GM18907 (cell line): Measurements from ENCODE around the gene OLFM2.
"Not testable (repeated sequence)": the region's sequence is repeated elsewhere in the genome, so short reads cannot be mapped to it uniquely, and the experiment has no call there.

ENCODE experiments used
- ATAC-seq: cut with Tn5 transposase; IDR thresholded peaks from one replicate; pipeline ENCODE4 v1.9.1; 2021; ENCODE audit warnings: mild to moderate bottlenecking, moderate library complexity; ENCODE audit not compliant: unreplicated experiment

The OLFM2 gene

DNA sequence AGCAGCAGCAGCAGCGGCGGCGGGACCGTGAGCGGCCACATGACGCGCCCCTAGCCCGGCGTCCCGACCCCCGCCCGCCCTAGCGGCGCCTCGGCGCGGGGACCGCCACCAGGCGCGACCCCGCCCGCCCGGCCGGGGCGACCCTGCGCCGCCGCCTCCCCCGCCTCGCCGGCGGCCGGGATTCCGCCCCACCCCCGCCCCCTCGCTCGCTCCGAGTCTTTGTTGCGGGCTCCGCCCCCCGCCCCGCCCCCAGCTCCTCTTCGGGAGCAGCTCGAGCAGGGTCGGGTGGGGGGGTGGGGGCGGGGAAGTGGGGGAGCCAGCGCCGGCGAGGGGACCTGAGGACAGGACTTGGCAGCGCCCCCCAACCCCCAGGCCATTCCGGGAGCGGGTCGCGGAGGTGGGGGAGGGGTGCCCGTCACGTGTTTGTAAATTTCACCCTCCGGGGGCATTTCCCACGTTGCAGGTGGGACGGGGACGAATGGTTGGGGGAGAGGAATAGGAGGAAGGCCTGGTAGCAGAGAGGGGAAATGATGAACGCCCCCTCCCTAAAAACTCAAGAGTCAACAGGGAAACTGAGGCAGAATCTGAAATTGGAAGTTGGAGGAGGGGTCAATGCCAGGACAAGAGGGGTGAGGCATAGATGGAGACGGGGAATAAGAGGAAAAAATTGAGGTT lies at the start of gene OLFM2:
TSS of gene OLFM2 (minus strand) at position 190 of the 675 bp plus-strand sequence. CDS start at position 41, 149 bp downstream.
- no peak for ATAC-seq

DNA sequence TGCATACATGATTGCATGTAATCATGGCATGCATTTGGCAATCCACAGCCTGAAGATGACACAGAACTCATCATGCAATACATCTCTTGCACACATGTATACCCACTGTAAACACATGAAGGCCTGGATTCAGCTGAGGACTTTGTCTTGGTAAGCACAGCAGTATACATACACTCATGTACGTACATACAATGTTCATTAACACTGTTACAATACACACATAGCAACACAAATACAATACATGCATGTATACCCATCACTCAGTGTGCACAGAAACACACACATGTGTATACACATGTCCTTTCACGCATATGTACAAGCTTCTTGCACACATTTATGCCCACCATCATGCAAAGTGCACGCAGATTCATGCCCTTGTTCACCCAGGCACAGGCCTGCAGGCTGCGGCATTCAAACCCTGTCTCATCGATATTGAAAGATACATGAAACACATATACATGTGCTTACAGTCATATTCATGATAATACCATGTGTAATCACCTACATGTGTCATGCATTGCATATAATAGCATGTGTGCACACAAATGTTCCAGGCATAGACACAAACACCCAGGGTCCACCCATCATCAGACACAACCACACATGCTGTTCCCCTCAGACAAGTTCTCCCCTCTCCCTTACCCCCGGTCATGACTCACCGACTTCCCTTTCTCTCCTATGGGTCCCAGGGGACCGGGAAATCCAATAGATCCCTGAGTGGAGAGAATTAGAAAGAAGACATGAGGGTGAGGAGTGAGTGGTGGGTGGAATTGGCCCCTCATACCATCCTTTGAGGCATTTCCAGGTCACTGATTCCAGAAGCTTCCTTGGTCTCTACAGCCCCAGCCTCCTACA lies 45.3 kb upstream of the OLFM2 start:
- ATAC-seq: no peak

DNA sequence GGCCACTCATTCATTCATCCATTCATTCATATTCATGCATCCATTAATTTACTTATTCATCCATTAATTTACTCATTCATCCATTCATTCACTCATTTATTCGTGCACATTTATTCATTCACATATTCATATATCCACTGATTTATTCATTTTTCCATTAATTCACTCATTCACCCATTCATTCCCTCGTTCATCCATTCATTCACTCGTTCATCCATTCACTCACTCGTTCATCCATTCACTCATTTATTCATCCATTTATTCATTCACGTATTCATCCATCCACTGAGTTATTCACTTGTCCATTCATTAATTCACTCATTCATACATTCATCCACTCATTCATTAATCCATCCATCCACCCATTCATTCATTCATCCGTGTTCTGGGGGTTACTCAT lies 35.8 kb upstream of the OLFM2 start:
- ATAC-seq: no peak

DNA sequence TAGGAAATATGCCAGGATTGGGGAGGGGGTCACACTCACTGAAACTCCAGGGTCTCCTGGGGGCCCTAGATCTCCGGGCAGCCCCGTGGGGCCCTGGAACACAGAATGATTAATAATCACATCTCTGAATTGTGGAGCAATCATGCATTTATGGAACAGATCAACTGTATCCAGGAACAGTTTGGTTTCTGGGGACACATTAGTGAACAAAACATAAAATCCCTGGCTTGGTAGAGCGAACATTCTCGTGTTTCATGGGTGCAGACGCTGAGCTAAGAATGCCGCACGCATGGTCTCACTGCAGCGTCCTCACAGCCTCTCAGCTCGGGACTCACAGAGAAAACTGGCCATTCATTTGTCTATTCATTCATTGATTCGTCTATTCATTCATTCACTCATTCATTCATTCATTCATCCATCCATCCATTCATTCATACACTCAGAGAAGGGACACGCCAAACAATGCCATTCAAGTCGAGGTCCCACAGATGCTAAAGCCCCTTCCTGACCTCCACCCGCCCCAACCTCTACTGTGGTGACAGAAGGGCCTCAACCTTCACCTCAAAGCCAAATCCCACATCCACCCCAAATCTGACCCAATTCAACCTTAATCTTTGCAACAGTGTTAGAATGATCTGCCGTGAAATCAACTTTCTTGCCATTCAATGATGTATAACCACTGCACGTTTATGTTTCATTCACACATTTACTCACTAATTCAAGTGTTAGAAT lies 35.0 kb upstream of the OLFM2 start:
- no peak for ATAC-seq

DNA sequence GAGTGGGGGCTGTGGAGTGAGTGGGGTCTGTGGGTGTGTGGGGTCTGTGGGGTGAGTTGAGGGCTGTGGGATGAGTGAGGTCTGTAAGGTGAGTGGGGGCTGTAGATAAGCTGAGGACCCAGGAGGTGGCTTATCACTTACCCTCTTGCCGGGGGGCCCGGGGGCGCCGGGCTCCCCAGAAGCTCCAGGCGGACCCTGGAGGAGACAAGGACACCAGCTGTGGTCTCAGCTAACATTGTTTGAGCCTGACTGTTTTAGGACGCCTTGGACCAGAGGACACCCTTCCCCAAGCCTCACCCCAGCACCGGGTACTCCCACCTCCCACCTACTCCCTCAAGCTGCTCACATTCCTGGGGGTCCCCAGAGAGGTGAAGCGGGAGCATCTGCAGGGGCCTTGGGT lies 34.2 kb upstream of the OLFM2 start:
- no peak for ATAC-seq

DNA sequence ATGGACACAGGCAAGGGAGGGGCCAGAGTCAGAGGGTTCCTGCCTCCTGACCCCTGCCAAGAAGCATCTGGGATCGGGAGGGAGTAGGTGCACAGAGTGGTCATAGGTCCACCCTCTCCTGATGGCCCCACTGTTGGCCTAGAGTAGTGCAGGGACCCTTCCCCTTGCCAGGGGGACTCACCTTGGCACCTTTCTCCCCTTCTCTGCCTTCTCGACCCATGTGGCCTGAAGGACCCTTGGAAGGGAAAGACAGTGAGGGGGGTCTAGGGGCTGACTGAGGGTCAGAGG lies 33.3 kb upstream of the OLFM2 start:
- no peak for ATAC-seq

DNA sequence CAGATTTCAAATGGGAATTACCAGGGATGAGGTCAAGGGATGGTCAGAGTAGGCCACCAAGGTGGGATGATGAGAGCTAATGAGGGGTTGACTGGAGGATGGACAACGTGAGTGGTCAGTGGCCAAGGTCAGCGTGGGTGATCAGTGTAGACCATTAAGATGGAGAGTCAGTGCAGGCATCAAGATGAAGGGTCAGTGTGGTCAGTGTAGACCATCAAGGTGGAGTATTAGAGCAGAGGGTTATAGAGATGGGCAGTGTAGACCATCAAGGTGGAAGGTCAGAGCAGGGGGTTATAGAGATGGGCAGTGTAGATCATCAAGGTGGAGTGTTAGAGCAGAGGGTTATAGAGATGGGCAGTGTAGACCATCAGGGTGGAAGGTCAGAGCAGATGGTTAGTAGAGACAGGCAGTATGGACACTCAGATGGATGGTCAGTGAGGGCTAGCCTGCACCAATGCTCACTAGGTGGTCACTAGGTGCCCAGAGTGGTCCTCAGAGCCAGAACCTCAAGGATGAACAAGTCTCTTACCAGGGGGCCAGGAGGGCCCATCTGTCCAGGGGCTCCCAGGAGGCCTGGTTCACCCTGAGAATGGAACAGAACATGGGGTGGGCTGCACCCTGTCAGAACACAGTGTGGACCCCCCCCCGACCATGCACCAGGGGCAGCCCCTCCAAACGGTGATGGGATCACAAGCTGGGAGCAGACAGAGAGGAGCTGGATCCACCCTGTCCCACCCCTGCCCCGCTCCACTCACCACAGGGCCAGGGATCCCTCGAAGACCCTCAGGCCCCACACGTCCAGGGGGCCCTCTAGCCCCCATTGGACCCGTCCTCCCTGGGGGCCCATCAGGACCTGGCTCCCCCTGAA lies 32.7 kb upstream of the OLFM2 start:
- no peak for ATAC-seq

DNA sequence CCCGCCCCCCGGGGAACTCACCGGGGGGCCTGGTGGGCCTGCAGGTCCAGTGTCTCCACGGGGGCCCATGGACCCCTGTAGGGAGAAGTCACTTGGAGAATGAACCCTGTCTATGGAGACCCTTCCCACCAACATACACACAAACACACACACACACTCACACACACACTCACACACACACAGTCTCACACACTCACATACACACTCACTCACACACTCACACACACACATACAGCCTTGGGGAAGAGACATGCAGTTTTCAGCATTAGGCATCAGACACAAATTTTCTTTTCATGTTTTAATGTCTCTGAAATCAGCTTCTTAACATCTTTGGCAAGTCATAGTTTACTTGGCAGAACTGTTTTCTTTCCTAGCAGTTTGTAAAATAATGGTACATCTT lies 31.0 kb upstream of the OLFM2 start:
- ATAC-seq: no peak

DNA sequence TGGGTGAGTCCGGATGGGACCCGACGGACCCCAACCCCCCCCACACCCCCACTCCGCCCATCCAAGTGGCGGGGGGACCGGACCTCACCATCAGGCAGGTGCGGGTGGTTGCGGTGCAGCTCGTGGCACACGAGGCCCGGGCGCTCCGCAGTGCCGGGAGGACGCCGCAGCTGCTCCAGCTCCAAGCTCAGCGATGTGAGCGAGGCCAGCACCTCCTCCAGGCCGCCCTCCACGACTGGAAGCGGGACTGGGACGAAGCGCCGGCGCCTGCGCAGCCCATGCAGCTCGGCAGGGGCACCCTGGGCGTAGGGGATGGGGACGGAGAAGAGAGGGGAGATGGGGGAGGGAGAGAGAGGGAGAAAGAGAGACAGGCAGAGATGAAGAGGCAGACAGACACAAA lies 30.1 kb upstream of the OLFM2 start:
- no peak for ATAC-seq

DNA sequence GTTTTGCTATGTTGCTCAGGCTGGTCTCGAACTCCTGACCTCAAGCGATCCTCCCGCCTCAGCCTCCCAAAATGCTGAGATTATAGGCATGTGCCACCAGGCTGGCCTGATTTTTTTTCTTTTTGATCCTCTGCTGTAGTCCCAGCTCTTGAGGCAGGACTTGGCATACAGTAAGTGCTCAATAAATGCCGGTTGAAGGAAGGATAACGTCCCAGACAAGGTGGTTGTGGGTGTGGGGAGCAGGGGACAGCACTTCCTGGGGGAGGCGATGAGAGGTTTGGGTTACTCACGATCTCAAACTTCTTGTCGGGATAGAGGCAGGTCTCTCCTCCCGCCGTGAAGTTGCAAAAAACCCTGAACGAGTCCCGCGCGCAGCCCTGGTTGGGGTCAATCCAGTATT lies 29.7 kb upstream of the OLFM2 start:
- no peak for ATAC-seq

DNA sequence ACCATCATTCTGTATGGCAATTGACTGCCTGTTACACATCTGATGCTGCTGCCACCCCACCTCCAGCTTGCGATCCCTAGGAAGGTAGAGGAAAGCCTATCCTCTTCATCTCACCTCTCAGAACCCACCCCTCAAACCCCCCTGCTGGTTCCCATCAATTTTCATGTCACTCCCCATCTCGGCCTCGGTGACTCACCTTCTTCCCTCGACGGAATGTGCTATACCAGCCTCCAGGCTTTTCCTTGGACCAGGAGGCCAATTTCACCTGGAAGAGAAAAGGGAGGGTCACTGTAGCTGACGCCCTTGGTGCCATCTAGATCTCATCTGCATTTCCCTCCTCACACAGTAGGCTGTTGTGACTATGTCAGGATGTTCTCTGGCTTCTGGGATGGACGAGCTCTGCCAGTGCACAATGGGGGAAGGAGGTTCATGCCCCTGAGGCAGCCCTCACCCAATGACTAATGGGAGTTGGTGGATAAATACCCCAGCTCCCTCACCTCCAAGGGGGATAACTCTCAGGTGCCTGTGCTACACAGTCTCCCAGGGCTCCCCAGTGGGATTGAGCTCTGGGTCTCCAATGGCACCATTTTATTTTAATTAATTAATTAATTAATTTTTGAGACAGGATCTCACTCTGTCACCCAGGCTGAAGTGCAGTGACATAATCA lies 26.4 kb upstream of the OLFM2 start:
- no peak for ATAC-seq

DNA sequence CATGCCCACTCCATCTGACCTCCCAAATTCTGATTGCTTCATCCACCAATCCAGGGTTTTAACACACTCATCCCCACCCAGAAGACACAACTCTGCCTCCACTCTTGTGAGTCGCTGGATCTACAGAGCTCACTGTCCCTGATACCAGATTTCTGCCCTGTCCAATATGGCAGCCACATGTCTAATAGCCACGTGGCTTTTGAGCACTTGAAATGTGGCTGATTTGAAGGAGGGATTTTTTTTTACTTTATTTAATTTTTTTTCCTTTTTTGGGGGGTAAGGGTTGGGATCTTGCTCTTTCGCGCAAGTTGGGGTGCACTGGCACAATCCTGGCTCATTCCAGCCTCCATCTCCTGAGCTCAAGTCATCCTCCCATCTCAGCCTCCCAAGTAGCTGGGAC lies 24.8 kb upstream of the OLFM2 start:
- ATAC-seq: no peak

DNA sequence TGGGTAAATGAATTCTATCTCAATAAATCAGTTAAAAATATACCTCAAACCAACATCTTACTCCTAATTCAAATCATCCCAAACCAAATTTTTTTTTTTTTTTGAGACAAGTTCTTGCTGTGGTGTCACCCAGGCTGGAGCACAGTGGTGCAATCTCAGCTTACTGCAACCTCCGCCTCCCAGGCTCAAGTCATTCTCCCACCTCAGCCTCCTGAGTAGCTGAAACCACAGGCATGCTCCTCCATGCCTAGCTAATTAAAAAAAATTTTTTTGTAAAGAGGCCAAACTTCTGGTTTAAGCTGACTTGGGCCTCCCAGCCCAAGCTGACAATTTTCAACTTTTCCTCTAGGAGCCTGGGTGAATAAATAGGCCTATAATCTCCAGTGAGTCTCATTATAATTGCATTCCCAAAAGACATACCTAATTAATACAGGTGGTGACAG lies 22.1 kb upstream of the OLFM2 start:
- no peak for ATAC-seq

DNA sequence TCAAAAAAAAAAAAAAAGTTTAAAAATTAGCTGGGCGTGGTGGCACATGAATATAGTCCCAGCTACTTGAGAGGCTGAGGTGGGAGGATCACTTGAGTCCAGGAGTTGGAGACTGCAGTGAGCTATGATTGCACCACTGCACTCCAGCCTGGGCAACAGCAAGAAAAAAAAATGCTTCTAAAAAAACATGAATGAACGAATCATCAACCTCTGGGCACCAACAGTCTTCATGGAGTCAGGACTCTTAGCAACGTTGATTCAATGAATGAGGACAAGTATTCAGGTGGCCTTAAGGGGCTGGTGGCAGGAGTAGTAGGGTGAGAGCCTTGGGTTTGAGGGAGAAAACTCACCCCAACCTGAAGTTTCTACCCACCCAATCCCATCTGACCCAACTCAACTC lies 20.6 kb upstream of the OLFM2 start:
- ATAC-seq: no peak

DNA sequence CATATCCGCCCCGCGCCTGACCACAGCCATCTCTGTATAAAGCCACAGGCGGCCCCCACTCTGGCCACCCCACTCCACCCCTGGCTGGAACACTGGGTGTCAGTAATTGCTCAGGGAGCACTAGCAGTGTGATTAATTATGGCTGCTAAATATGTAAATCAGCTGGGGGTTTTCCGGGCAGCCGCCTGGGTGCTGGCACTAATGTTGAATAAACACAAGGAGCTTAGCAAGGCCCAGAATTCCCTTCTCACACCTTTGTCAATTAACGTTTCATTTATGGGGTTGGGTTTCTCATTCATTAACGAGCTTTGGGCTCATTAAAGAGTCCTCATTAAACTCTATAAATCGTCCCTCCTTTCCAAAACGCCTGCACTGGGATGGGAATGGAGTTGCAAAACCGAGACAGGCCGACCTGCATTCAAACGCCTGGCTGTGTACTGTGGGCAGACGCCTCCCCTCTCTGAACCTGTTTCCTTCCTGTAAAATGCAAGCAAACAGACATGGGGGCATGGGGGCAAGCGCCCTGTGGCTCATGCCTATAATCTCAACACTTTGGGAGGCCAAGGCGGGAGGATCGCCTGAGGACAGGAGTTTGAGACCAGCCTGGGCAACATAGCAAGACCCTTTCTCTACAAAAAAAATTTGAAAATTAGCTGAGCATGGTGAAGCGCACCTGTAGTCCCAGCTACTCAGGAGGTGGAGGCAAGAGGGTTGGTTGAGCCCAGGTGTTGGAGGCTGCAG lies 17.7 kb upstream of the OLFM2 start:
- ATAC-seq: no peak

DNA sequence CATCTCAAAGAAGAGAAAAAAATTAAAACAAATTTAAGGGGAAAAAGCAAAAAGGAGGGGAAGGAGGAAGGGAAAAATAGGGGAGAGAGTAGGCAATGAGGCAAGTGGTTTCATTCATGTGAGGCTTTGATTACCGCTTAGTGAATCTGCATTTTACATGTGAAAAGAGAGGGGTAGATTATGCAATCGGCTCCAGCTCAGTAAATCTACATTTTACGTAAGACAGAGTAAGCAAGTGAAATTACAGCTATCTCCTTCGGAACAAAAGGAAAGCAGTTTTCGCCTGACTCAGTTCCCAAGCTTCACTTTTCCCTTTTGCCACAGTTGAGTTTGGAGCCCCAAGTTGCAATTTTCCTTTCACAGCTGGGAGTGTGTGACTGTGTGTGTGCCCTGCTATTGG lies 16.0 kb upstream of the OLFM2 start:
- ATAC-seq: no peak

DNA sequence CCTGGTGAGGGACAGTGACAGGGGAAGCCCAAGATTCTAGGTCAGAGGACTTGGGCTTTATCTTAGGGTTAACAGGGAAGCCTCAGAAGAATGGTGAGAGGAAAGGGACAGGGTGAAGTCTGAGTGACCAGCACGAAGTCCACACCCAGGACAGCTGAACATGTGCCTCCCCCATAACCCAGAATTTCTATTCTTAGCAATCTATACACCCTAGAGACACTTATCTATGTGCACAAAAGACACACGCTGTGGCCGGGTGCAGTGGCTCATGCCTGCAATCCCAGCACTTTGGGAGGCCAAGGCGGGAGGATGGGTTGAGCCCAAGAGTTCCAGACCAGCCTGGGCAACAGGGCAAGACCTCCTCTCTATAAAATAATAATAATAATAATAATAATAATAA lies 11.1 kb upstream of the OLFM2 start:
- ATAC-seq: no peak

DNA sequence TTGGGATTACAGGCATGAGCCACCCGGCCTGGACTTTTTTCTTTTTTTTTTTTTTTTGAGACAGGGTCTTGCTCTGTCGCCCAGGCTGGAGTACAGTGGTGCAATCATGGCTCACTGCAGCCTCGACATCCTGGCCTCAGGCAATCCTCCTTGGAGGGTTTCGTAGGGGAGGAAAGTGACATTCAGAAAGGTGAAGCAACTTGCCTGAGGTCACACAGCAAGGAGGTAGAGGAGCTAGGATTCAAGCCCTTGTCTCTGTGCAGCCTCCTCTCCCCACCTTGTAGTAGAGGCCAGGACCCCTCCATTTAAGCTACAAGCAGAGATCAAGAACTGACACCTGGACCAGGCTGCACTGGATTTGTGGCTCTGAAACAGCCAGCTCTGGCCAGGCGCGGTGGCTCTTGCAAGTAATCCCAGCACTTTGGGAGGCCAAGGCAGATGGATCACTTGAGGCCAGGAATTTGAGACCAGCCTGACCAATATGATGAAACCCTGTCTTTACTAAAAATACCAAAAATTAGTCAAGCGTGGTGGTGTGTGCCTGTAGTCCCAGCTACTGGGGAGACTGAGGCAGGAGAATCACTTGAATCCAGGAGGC lies 10.3 kb upstream of the OLFM2 start:
- not testable (repeated sequence) for ATAC-seq

DNA sequence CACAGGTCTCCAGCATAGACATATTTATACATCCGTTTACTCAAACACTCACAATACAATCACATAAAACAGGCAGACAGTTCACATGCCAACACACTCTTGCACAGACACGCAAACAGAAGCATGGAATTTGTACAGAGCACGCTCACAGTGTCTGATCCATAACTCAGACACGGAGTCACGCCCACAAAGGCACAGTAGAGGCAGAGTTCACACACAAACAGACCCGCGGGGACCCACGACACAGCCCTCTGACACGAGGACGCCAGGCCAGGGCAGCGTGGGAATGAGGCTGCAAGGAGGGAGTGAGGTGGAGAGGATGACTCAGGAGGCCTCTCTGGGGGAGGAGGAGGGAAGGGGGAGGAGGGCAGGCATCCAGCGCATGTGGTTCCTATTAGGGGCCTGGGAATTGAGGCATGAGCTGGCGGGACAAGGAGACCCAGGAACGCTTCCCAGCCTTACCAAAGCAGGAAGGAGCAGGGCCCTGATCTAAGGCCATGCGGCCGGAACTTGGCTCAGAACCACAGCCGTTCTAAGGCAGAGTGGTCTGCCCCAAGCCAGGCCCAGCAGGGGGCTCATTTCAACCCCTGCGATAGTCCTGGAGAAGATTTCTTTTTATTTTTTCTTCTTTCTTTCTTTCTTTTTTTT lies 9.1 kb upstream of the OLFM2 start:
- no peak for ATAC-seq
